HG02642 (cell line): Measurements from ENCODE around the gene KCND2.
"Not testable (repeated sequence)": the region's sequence is repeated elsewhere in the genome, so short reads cannot be mapped to it uniquely, and the experiment has no call there.

Experiments used
- ATAC-seq: cut with Tn5 transposase; IDR thresholded peaks from one replicate; pipeline ENCODE4 v1.9.1; 2021; ENCODE audit warnings: mild to moderate bottlenecking; ENCODE audit not compliant: unreplicated experiment, poor library complexity

Gene KCND2

GRCh38 chr7:120554960-120555571 lies 282.1 kb downstream of the KCND2 start:
- ATAC-seq, result peak; percentile 79

- no peak for ATAC-seq
Observed at GRCh38 chr7:120564145-120564544, 291.2 kb downstream of the KCND2 start.

DNA sequence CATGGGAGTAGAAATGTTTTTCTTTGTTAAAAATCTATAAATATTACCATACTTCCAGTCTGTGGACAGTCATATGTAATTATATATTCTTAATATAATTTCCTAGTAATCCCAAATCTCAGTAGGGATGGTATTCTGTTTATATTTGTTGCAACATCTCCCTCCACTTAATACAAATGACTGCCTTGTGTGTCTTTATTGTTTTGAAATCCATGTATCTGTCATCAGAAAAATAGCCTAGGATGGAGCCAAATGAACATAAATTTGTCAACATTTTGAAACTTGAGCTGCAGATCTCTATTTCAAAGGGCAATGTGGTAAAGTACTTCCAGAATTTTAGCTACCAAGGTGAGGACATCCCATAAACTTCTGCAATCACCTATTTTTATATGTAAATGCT lies 294.2 kb downstream of the KCND2 start:
- ATAC-seq, result no peak

DNA sequence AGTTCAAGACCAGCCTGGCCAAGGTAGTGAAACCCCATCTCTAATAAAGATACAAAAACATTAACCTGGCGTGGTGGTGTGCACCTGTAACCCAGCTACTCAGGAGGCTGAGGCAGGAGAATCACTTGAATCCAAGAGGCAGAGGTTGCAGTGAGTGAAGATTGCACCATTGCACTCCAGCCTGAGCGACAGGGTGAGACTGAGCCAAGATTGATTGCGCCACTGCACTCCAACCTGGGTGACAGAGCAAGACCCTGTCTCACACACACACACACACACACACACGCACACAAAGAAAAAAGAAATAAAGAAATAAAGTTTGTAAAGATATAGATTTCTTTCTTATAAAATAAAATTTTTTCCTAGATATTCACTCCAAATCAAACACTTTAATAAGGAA lies 305.7 kb downstream of the KCND2 start:
- not testable (repeated sequence) for ATAC-seq

GRCh38 chr7:120582916-120583315 lies 309.9 kb downstream of the KCND2 start:
- no peak for ATAC-seq

DNA sequence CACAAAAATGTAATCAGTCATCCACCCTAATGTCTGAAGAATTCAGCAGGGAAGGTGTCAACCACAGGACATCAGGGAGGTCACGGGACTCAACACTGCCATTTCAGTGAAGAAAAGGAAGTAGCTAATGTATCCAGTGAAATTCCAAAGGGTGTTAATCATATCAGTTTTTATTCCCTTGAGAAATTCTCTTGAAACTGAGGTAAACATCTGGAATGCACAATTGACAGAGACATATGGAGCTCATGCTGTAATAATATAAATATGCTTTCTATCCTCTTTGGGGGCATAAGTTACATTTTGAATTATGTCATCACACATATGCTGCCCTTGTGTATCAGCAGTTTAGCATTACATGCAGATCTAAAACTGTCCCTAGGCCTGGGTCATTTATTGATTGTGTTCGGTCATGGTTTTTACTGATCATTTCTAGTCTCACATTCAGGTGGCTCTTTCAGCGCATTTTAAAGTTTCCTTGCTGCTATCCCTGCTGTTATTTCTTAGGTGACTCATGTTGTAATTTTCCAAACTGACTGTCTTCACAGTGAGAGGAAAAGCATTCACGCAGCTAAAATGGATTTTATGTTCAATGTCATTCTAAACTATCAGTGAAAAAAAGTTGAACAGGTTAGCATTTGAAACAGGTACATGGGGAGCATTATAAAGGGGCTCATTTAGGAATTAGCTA lies 311.1 kb downstream of the KCND2 start:
- ATAC-seq, result no peak

DNA sequence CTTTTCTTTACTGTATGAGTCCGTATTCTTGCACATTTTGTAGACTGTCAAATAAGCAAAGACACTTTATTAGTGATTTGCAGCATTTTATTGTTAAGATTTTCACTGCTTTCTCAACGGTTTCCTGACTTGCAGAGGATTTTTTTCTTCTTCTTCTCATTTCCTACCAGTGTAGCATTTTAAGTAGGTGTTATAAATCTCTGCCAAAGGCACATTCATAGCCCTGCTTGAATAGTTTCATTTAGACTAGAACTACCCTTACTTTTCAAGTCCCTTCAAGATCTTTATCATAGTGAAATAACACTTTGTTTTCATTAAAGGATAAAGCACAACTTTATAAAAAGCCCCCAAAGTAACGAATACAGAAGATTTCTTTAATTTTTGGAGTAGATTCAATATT lies 313.6 kb downstream of the KCND2 start:
- ATAC-seq, result no peak

DNA sequence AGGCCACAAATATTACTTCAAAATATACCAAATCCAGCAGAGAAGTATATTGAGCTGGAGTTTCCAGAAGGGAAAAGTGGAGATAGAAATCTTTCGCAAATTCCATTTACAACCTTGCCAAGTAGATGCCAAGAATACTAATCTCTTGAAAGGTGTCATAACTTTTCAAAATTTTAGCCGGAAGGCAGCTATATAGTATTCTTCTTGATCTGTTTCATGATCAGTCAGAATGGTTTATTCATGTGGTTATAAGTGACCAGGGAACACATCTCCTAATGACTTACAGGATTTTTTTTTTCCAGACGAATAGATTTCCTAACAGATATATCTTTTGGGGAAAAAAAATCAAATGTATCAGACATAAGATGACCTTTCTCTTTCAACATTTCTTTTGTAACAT lies 314.3 kb downstream of the KCND2 start:
- no peak for ATAC-seq

GRCh38 chr7:120588416-120588815 lies 315.4 kb downstream of the KCND2 start:
- no peak for ATAC-seq

DNA sequence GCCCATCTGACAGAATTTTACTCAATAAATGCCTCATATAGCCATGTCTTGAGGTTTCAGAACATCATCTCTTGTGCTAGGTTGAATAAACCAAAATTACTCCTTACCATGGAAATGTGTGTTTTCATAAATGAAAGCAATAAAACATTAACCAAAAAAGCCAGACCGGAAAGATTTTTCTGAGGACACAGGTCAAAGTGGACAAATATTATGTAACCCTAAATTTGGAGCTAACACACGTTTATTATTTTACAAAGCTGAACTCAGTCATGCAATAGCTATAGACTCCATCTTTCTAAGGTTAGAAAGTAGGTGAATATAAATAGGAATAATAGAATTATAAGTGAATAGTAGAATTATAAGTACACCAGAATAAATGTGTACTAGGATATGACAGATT lies 315.9 kb downstream of the KCND2 start:
- ATAC-seq, result no peak

- ATAC-seq, result no peak
Observed at GRCh38 chr7:120600607-120601006, 327.6 kb downstream of the KCND2 start.

GRCh38 chr7:120603366-120603765 lies 330.4 kb downstream of the KCND2 start:
- ATAC-seq, result no peak

DNA sequence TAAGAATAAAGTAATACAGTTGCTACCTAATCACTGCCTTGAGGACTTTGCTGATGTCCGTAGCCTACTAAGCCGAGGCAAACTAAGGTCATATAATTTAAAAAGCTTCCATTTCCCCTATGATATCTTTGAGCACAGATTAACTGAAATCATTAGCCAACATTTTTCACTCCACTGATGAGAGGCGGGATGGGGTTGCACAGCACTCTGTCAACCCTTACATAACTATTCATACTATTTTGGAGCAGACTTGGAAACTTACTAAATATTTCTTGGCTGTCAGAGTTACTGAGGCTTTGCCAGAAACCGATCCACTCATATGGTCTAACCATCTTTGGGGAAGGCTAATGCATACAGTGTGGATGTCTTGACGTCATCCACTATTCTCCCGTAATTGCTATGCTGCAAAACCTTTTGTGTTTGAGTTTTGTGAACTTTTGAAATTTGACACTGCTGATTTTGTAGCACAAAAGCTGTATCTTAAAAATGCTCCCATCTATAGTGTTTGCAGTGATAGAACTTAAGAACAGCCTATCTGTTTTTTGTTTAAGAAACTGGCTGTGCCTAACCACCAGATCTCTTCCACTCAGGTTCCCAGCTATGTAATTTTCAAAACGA lies 336.3 kb downstream of the KCND2 start:
- ATAC-seq, result no peak

DNA sequence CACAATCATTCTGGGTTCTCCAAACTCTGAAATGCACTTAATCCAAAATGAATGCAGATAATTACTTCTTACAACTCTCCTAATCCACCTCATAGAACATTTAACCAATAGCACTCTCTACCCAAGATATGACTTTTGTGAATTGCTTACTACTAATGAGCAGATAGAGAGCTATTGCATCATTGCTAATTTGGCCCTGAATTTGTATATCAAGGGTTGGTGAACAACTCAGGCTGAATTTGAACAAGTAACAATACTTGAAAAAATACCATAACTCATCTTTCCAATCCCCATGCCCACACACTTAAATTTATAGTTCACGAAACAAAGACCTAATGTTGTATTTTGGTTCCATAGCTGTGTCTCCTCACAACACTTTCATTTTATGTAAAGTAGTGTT lies 339.0 kb downstream of the KCND2 start:
- no peak for ATAC-seq

DNA sequence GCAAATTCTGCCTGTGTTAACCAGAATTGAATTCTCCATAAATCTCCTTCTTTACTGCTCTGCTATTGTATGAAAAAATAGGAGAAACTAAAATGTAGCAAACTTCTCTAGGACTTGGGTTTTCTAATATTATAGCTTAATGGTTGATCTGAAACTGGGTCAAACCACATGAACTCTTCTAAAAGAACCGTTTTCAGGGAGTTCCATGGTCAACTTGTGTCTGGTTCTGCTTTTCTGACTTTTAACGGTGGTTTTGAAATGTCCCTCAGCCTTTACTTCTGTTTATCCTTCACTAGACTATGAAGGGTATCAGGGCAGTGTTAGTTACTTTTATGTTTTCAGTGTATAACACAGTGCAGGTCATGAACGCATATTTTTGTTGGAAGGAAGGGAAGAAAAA lies 342.7 kb downstream of the KCND2 start:
- ATAC-seq, result peak; percentile 62

GRCh38 chr7:120617275-120617674 lies 344.3 kb downstream of the KCND2 start:
- ATAC-seq, result no peak

DNA sequence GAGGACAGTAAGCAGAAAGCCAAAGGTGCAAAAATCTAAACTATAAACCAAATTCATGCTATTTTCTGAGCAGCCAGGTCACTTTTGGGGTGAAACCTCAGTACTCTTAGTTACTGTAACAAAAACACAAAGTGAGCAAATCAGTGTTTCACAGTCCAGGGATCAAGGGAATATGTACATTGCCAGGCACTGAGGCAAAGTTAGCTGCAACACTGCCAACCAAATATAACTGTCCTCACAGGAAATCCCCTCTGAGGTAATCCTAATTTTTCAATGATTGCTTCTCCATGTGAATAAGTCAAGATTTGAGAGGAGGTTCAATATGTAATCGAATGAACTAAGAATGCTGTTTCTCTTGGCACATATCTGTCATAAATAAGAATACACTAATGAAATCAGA lies 355.3 kb downstream of the KCND2 start:
- no peak for ATAC-seq

GRCh38 chr7:120639884-120640283 lies 366.9 kb downstream of the KCND2 start:
- ATAC-seq, result no peak

GRCh38 chr7:120645966-120646365 lies 373.0 kb downstream of the KCND2 start:
- no peak for ATAC-seq

GRCh38 chr7:120654241-120654640 lies 381.3 kb downstream of the KCND2 start:
- no peak for ATAC-seq

- no peak for ATAC-seq
Observed at GRCh38 chr7:120658516-120658915, 385.5 kb downstream of the KCND2 start.

DNA sequence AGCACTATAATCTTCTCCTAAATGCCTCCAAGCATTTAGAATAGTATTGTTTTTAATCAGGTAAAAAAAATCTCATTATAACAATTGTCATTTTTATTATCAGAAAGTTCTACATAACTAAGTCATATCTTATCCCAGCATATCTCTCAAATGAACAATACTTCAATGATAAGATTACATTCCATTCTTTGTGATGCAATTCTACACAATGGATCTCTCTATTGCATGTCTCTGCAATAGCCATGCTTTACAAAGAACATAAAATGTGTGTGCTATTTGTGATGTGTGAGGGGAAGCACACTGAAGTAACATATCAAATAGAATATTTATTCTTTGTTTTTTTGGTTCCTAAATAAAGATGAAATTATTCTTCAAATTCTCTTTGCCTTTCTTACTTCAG lies 389.3 kb downstream of the KCND2 start:
- no peak for ATAC-seq
